B cell (primary cell): ENCODE data around the gene ELOB. TPM values are rescaled to one million over a fixed set of nuclear protein-coding genes. Genes with fewer than 3 reads are reported as not detected.
A peak's percentile ranks its signal among the peaks of the same experiment; 100 is the strongest.

Experiments used
- ATAC-seq: fragments of 200-7000 bp; cut with Tn5 transposase; one replicate; pipeline ENCODE4 v1.10.0; 2021; ENCODE audit warnings: low read depth, mild to moderate bottlenecking, moderate number of reproducible peaks, moderate library complexity
- CTCF ChIA-PET: fragments of 350-600 bp; sonication (Branson Sonifier 250); formaldehyde crosslinking; loops from one replicate; lab custom pipeline; 2021; ENCODE audit warnings: antibody characterized with exemption, inconsistent platforms; lab: Charles Lee
- POLR2A ChIA-PET: fragments of 350-600 bp; sonication (Branson Sonifier 250); formaldehyde crosslinking; loops from one replicate; lab custom pipeline; 2021; ENCODE audit warnings: antibody characterized with exemption; lab: Charles Lee
- DNase-seq: peaks from one replicate; pipeline ENCODE4 v3.0.0; 2013
- H2AFZ ChIP-seq: 2 replicates; pipeline ENCODE4 v1.6.1; 2012; ENCODE audit warnings: mild to moderate bottlenecking, low read depth, low read length; ENCODE audit not compliant: insufficient read depth, poor library complexity, severe bottlenecking
- H3K27ac ChIP-seq, 2 donors: 1 replicate in 1 of 2; 2 replicates in 1 of 2; pipeline ENCODE4 v1.5.1; 2012 to 2013; ENCODE audit warnings: low read length in 2 of 2, mild to moderate bottlenecking in 2 of 2, moderate library complexity in 1 of 2
- H3K27me3 ChIP-seq, 4 experiments: fragments of 200-600 bp in 1 of 4; sonication (generic) in 1 of 4; replicated peaks in 1 of 4; 1 replicate in 2 of 4; 2 replicates in 2 of 4; pipeline versions ENCODE4 v1.6.1 to v1.7.0; 2013 to 2016; ENCODE audit warnings: low read length in 3 of 4, mild to moderate bottlenecking in 2 of 4, mixed read lengths in 1 of 4, moderate library complexity in 1 of 4; ENCODE audit not compliant: insufficient read depth in 4 of 4, control insufficient read depth in 3 of 4; ENCODE audit errors: control extremely low read depth in 1 of 4
- H3K36me3 ChIP-seq, 2 experiments: replicated peaks in 1 of 2; 1 replicate in 1 of 2; 2 replicates in 1 of 2; pipeline versions ENCODE4 v1.6.1 to v1.7.1; 2013; ENCODE audit warnings: low read length in 1 of 2; ENCODE audit not compliant: insufficient read depth in 2 of 2, control insufficient read depth in 1 of 2; ENCODE audit errors: control extremely low read depth in 1 of 2, extremely low read depth in 1 of 2
- H3K4me1 ChIP-seq, 2 donors: fragments of 200-600 bp in 1 of 2; sonication (generic) in 1 of 2; 1 replicate in 1 of 2; 2 replicates in 1 of 2; pipeline versions ENCODE4 v1.5.1 to v1.6.1; 2013 to 2017; ENCODE audit warnings: low read length in 2 of 2; ENCODE audit not compliant: control insufficient read depth in 2 of 2, insufficient read depth in 2 of 2
- H3K4me2 ChIP-seq: replicated peaks from 2 replicates; pipeline ENCODE3; 2012; ENCODE audit warnings: mild to moderate bottlenecking, low read depth, low read length; ENCODE audit not compliant: poor library complexity, severe bottlenecking
- H3K4me3 ChIP-seq, 5 experiments: fragments of 200-600 bp in 1 of 5; sonication (generic) in 1 of 5; 1 replicate in 3 of 5; 2 replicates in 2 of 5; pipeline versions ENCODE4 v1.5.1 to v1.7.0; 2011 to 2016; ENCODE audit warnings: low read length in 4 of 5, mild to moderate bottlenecking in 4 of 5, low read depth in 2 of 5, control low read depth in 1 of 5, moderate library complexity in 1 of 5; ENCODE audit not compliant: insufficient read depth in 1 of 5; ENCODE audit errors: control extremely low read depth in 1 of 5, extremely low read depth in 1 of 5
- H3K79me2 ChIP-seq: fragments of 200-600 bp; sonication (generic); one replicate; pipeline ENCODE4 v1.6.0; 2016; ENCODE audit warnings: low read length; ENCODE audit not compliant: control insufficient read depth, insufficient read depth
- H3K9ac ChIP-seq: fragments of 200-600 bp; sonication (generic); 2 replicates; pipeline ENCODE4 v1.6.1; 2017; ENCODE audit warnings: mild to moderate bottlenecking, low read length, moderate library complexity
- H3K9me3 ChIP-seq, 3 donors: one replicate each; pipeline versions ENCODE4 v1.6.1 to v1.7.1; 2013; ENCODE audit warnings: low read length in 2 of 3; ENCODE audit not compliant: control insufficient read depth in 2 of 3, insufficient read depth in 1 of 3; ENCODE audit errors: control extremely low read depth in 1 of 3
- H4K20me1 ChIP-seq: 2 replicates; pipeline ENCODE4 v1.6.0; 2012; ENCODE audit warnings: mild to moderate bottlenecking, low read length; ENCODE audit not compliant: insufficient read depth, control insufficient read depth, poor library complexity, severe bottlenecking
- H3K27ac Mint-ChIP-seq: one replicate; pipeline ENCODE4 v1.8.0; 2021; ENCODE audit warnings: mixed read lengths
- H3K27me3 Mint-ChIP-seq: one replicate; pipeline ENCODE4 v1.8.0; 2021; ENCODE audit warnings: mixed read lengths
- H3K4me1 Mint-ChIP-seq: one replicate; pipeline ENCODE4 v1.8.0; 2021; ENCODE audit warnings: mixed read lengths
- H3K4me3 Mint-ChIP-seq: one replicate; pipeline ENCODE4 v1.8.0; 2021; ENCODE audit warnings: mixed read lengths
- H3K9me3 Mint-ChIP-seq: one replicate; pipeline ENCODE4 v1.8.0; 2022; ENCODE audit warnings: mixed read lengths; ENCODE audit not compliant: insufficient read depth
- CTCF ChIP-seq: fragments of 200-600 bp; IDR thresholded peaks from one replicate; pipeline ENCODE4 v1.8.0; 2022; ENCODE audit warnings: antibody characterized with exemption, mild to moderate bottlenecking
- EZH2 ChIP-seq: IDR thresholded peaks from 2 replicates; pipeline ENCODE4 v1.6.1; 2012; ENCODE audit warnings: borderline replicate concordance, low read depth, mild to moderate bottlenecking, moderate library complexity, low read length; ENCODE audit not compliant: insufficient read depth, poor library complexity, severe bottlenecking
- WGBS: methylation state at CpG from one replicate; pipeline ENCODE4 v1.1.5; 2013; ENCODE audit warnings: missing lambda C conversion rate; ENCODE audit not compliant: insufficient coverage; 5-methylcytosine and 5-hydroxymethylcytosine counted together
- intact Hi-C: fragments of 100-400 bp; cut with micrococcal nuclease; formaldehyde crosslinking; loops from one replicate; pipeline ENCODE4 v1.10.0; 2022
- polyA plus RNA-seq: library from polyadenylated mRNA; depleted of rRNA; stranded (reverse); fragments of >200 nt; gene quantifications from 2 replicates; pipeline ENCODE4 v1.2.3, GENCODE V29; 2012
- total RNA-seq, 2 donors: library from RNA; stranded (reverse); fragments of 120-200 nt in 1 of 2; gene quantifications; 1 replicate in 1 of 2; 2 replicates in 1 of 2; pipeline versions ENCODE4 v1.2.3 to v1.2.4, GENCODE V29; 2013 to 2022

Gene ELOB
- total and polyA plus RNA-seq, 2 donors (not counting 1 experiment from before 2014, with no cell fraction given) = 93.1 to 136 TPM

GRCh38 chr16:2771496-2772402 lies 5.3 kb downstream of the ELOB start:
- peaks cover 0 to 73% of the 10 kb centered on the region in 2 experiments for H3K36me3 ChIP-seq
- H3K9me3 ChIP-seq = peaks cover 0 to 2% (median 0%) of the 10 kb centered on the region in 3 donors

More at GRCh38 chr16:2771496-2772402, 5.3 kb downstream of the ELOB start:
- no peak overlapping the region for H3K4me3 ChIP-seq
- TF ChIP-seq EZH2 (no peak), CTCF (no peak)
- Mint-ChIP-seq H3K4me3 (no peak overlapping the region), H3K27ac (peak overlapping the region; percentile 53), H3K4me1 (peaks cover 18% of the 10 kb centered on the region), H3K9me3 (no peaks in the 10 kb centered on the region), H3K27me3 (no peaks in the 10 kb centered on the region)
- CTCF ChIA-PET = interaction anchor here (1.1 kb wide), 1 partner anchor 99 kb away, joined by 6 read pairs; no protein-coding TSS in a partner anchor
- no peak overlapping the region for H2AFZ ChIP-seq
- H4K20me1 ChIP-seq = peaks cover 73% of the 10 kb centered on the region
- peaks cover 9 to 12% of the 10 kb centered on the region in 2 donors for H3K4me1 ChIP-seq
- POLR2A ChIA-PET = no interaction called here
- H3K27me3 ChIP-seq = no peaks in the 10 kb centered on the region
- intact Hi-C loops = loop anchor here (10.0 kb wide), 2 partner anchors 87 to 93 kb away; partner anchors contain the start of gene KCTD5
- no peak for DNase-seq
- no peak overlapping the region for H3K4me2 ChIP-seq
- no peak for ATAC-seq
- H3K9ac ChIP-seq = no peak overlapping the region
- peaks cover 66% of the 10 kb centered on the region for H3K79me2 ChIP-seq
- 87% methylated on average over 14 of the region's 18 CpGs for WGBS
- H3K27ac ChIP-seq = no peak overlapping the region
